MM.1S (cell line): ENCODE data around the gene PRR15.

Source experiments
- CTCF ChIP-seq: fragments of 300-600 bp; sonication (generic); IDR thresholded peaks from 2 replicates; pipeline ENCODE4 v1.5.1; 2016; ENCODE audit warnings: antibody characterized with exemption, low read length, mixed read lengths
- EZH2 ChIP-seq: fragments of 300-600 bp; sonication (generic); optimal IDR thresholded peaks from 2 replicates; pipeline ENCODE3; 2017; ENCODE audit warnings: low read depth, mild to moderate bottlenecking, antibody characterized with exemption, low read length, mixed read lengths
- EZH2phosphoT487 ChIP-seq: fragments of 300-600 bp; sonication (generic); IDR thresholded peaks from 2 replicates; pipeline ENCODE4 v1.6.1; 2018; ENCODE audit warnings: antibody characterized with exemption, low read length

GRCh38 chr7:29572558-29572957 is 8.9 kb downstream of the PRR15 start:
- TF ChIP-seq EZH2: no peak
- TF ChIP-seq CTCF: no peak
- no peak for TF ChIP-seq EZH2phosphoT487
